ENCODE measurements around the gene ATF4. TPM values are rescaled to one million over a fixed set of nuclear protein-coding genes. Genes with fewer than 3 reads are reported as not detected.

The ATF4 gene
- total RNA-seq, 1 donor from 2014 or later: 173 TPM

DNA sequence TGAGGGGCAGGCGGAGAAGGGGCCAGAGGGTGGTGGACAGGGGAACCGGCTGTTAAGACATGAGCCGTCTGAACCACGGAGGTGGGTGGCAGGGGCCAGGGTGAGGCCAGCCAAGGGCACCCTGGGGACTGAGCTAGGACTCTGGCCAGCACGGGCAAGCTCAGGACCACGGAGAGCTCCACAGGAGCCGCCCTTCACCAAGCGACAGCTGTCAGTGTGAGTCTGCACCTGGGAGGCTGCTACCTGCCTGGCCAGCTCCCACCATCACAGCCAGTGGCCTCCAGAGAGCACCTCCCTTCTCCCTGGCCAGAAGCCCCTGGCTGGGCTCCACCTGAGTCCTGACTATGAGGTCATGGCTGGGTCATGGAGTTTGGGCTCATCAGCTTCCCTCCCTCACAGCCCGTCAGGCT is 41.9 kb upstream of the ATF4 start:
- no peaks in the 10 kb centered on the region for H3K9me3 ChIP-seq
- intact Hi-C loops (cut with DNase I): no loop called here
- no peak for TF ChIP-seq CTCF (IDR thresholded peaks at IDR 0.05)
- H3K4me3 ChIP-seq: no peak overlapping the region
- DNase-seq (ENCODE audit: low spot score in 2 of 2): no peak
- no peaks in the 10 kb centered on the region for H3K27me3 ChIP-seq
- H3K27ac ChIP-seq: no peak overlapping the region
- H3K4me1 ChIP-seq: no peaks in the 10 kb centered on the region
- H3K36me3 ChIP-seq: no peaks in the 10 kb centered on the region

DNA sequence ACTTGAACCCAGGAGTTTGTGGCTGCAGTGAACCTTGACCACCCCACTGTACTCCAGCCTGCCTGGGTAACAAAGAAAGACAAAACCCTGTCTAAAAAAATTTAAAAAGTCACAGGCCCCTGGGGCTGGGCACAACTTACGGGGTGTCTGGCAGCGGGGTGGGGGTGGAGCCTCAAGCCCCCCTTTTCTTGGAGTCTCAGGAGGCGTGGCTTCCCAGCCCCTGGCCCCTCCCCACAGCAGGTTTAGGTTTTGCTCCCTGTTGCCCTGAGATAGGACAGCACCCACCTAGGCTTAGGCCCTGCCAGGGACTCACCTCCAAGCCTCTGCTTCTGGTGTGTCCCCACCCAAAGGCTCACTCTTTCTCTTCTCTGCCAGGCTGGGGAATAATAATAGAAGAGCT is 41.1 kb upstream of the ATF4 start:
- intact Hi-C loops (cut with DNase I): no loop called here
- no peak for DNase-seq (ENCODE audit: low spot score in 2 of 2)
- Histone ChIP-seq H3K27ac (no peak overlapping the region), H3K27me3 (no peaks in the 10 kb centered on the region), H3K4me1 (no peaks in the 10 kb centered on the region), H3K9me3 (no peaks in the 10 kb centered on the region), H3K4me3 (no peak overlapping the region), H3K36me3 (no peaks in the 10 kb centered on the region)
- TF ChIP-seq CTCF (IDR thresholded peaks at IDR 0.05): no peak

- TF ChIP-seq CTCF (IDR thresholded peaks at IDR 0.05): no peak
- no peak for DNase-seq (ENCODE audit: low spot score in 2 of 2)
- Histone ChIP-seq H3K4me3 (no peak overlapping the region), H3K36me3 (no peaks in the 10 kb centered on the region), H3K4me1 (no peaks in the 10 kb centered on the region), H3K9me3 (no peaks in the 10 kb centered on the region), H3K27me3 (no peaks in the 10 kb centered on the region), H3K27ac (no peak overlapping the region)
- intact Hi-C loops (cut with DNase I): no loop called here
Observed at GRCh38 chr22:39480557-39480956, 39.8 kb upstream of the ATF4 start.

GRCh38 chr22:39481054-39481453 is 39.3 kb upstream of the ATF4 start:
- TF ChIP-seq CTCF (IDR thresholded peaks at IDR 0.05): no peak
- Histone ChIP-seq H3K9me3 (no peaks in the 10 kb centered on the region), H3K36me3 (no peaks in the 10 kb centered on the region), H3K4me3 (no peak overlapping the region), H3K27me3 (no peaks in the 10 kb centered on the region), H3K4me1 (no peaks in the 10 kb centered on the region), H3K27ac (no peak overlapping the region)
- DNase-seq (ENCODE audit: low spot score in 2 of 2): no peak
- intact Hi-C loops (cut with DNase I): no loop called here

GRCh38 chr22:39481595-39481994 is 38.8 kb upstream of the ATF4 start:
- Histone ChIP-seq H3K9me3 (no peaks in the 10 kb centered on the region), H3K36me3 (no peaks in the 10 kb centered on the region), H3K27me3 (no peaks in the 10 kb centered on the region), H3K27ac (no peak overlapping the region), H3K4me1 (no peaks in the 10 kb centered on the region), H3K4me3 (no peak overlapping the region)
- DNase-seq (ENCODE audit: low spot score in 2 of 2): no peak
- intact Hi-C loops (cut with DNase I): no loop called here
- no peak for TF ChIP-seq CTCF (IDR thresholded peaks at IDR 0.05)

DNA sequence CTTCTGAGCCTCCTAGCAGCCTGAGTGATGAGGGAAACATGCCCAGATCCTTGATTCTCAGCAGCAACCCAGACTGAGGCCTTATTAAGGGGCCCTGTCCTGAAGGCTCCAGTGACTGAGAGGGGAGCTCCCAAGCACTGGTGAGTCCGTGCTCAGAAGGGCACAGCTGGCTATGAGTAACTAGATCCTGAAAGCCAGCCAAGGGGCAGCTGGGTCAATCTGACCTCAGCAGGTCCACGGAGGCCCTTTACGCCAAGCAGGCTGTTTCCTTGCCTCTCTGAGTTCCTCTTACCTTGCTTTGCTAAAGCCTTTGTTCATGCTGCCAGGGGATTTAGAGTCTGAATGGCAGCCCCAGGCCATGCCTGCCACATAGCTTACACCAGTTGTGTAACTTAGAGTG is 37.6 kb upstream of the ATF4 start:
- Histone ChIP-seq H3K27ac (no peak overlapping the region), H3K36me3 (no peaks in the 10 kb centered on the region), H3K4me3 (no peak overlapping the region), H3K9me3 (no peaks in the 10 kb centered on the region), H3K4me1 (no peaks in the 10 kb centered on the region), H3K27me3 (no peaks in the 10 kb centered on the region)
- intact Hi-C loops (cut with DNase I): no loop called here
- DNase-seq (ENCODE audit: low spot score in 2 of 2): no peak
- TF ChIP-seq CTCF (IDR thresholded peaks at IDR 0.05): no peak
